H1 (cell line): ENCODE data around the gene HOXD11. TPM values are rescaled to one million over a fixed set of nuclear protein-coding genes. Genes with fewer than 3 reads are reported as not detected.

Source experiments
- BCL11A ChIP-seq, 2 experiments: IDR thresholded peaks; one replicate each; pipeline ENCODE4 v1.6.1; 2011; ENCODE audit warnings: low read depth in 2 of 2, low read length in 2 of 2, mild to moderate bottlenecking in 2 of 2
- CREB1 ChIP-seq: IDR thresholded peaks from 2 replicates; pipeline ENCODE4 v1.6.1; 2012; ENCODE audit warnings: inconsistent platforms
- FOSL1 ChIP-seq: IDR thresholded peaks from 2 replicates; pipeline ENCODE4 v1.6.1; 2011; ENCODE audit warnings: mild to moderate bottlenecking, low read depth, low read length, moderate library complexity; ENCODE audit not compliant: insufficient read depth
- KDM4A ChIP-seq: IDR thresholded peaks from one replicate; pipeline ENCODE4 v1.7.1; 2012; ENCODE audit warnings: low read depth, mild to moderate bottlenecking, moderate library complexity, low read length, inconsistent platforms; ENCODE audit not compliant: severe bottlenecking
- RNF2 ChIP-seq: fragments of 200-900, 300-1000 bp; sonication (generic); IDR thresholded peaks from 2 replicates; pipeline ENCODE4 v1.7.1; 2016; ENCODE audit warnings: borderline replicate concordance, low read depth, mild to moderate bottlenecking, antibody characterized with exemption, low read length; ENCODE audit not compliant: poor library complexity, severe bottlenecking; ENCODE audit errors: missing control alignments
- SP2 ChIP-seq: IDR thresholded peaks from 2 replicates; pipeline ENCODE4 v1.6.1; 2012; ENCODE audit warnings: mild to moderate bottlenecking, low read length, inconsistent platforms
- polyA plus RNA-seq, 7 experiments: library from polyadenylated mRNA; depleted of rRNA in 3 of 7; stranded (reverse) in 5 of 7; unstranded in 2 of 7; fragments of >200 nt in 5 of 7; fragments of 200-250 nt in 2 of 7; gene quantifications; 1 replicate in 5 of 7; 2 replicates in 1 of 7; 4 replicates in 1 of 7; pipeline versions ENCODE4 v1.2.1 to v1.2.3, GENCODE V29; 2011 to 2013; ENCODE audit warnings: missing spikeins in 2 of 7, mixed read lengths in 2 of 7
- total RNA-seq: library from RNA; stranded (reverse); fragmentation: NEBNext Ultra II Directional; extraction: Animal tissue kit (Norgen Biotek cat#: 25700); gene quantifications from 2 replicates; pipeline ENCODE4 v1.2.1, GENCODE V29; 2021
- TF ChIP-seq, protein P1 (sequence below), 3 experiments: IDR thresholded peaks; 1 replicate in 2 of 3; 2 replicates in 1 of 3; pipeline versions ENCODE4 v1.5.1 to v1.6.1; 2011; ENCODE audit warnings: low read length in 3 of 3, mild to moderate bottlenecking in 3 of 3, inconsistent platforms in 2 of 3, low read depth in 1 of 3, moderate library complexity in 1 of 3; ENCODE audit not compliant: insufficient read depth in 1 of 3; ENCODE audit errors: control extremely low read depth in 1 of 3

Gene HOXD11
- total and polyA plus RNA-seq, 2 of the 8 experiments (the other 6 are each of a cell fraction or from before 2014, with no cell fraction given): not detected

DNA sequence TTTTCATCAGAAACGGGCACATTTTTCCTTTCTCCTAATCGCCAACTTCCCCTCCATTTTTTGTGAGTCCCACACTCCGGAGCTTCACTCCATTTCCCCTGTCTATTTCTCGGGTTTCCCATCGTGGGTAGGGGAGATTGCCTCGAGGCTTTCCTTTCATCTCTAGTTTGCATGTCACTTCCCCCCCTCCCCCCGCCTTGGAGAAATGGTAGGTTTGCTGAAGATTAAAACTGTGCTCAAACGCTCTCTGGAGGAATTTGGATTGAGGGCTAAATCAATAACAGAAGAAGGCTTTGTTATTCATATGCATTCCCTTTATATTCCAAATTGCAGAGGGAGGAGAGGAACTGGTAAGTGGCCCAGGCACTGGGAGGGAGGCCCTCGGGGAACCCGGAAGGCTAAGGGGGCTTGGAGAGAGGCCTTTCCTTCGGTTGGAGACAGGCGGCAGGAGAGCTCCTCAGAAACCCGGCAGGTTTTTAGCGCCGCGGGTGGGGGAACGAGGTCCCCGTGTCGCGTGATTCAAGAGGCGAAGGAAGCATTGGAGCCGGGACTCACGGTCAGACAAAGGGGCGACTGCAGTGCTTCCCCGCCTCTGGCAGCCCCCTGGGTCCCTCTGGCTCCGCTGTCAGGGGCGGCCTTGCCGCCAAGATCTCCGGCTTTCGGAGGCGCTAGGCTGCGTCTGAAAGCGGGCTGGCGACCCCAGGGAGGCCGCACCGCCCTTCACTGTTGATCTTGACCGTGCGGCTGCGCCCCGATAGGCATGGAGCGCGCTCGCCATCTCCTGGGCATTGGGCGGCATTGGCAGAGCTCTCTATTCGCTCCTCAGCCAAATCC lies 9.9 kb upstream of the HOXD11 start (continued):
- TF ChIP-seq, protein P1, sequence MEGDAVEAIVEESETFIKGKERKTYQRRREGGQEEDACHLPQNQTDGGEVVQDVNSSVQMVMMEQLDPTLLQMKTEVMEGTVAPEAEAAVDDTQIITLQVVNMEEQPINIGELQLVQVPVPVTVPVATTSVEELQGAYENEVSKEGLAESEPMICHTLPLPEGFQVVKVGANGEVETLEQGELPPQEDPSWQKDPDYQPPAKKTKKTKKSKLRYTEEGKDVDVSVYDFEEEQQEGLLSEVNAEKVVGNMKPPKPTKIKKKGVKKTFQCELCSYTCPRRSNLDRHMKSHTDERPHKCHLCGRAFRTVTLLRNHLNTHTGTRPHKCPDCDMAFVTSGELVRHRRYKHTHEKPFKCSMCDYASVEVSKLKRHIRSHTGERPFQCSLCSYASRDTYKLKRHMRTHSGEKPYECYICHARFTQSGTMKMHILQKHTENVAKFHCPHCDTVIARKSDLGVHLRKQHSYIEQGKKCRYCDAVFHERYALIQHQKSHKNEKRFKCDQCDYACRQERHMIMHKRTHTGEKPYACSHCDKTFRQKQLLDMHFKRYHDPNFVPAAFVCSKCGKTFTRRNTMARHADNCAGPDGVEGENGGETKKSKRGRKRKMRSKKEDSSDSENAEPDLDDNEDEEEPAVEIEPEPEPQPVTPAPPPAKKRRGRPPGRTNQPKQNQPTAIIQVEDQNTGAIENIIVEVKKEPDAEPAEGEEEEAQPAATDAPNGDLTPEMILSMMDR (IDR thresholded peaks at IDR 0.05; ENCODE audit: control extremely low read depth in 1 of 3, insufficient read depth in 1 of 3, low read depth in 1 of 3, low read length in 3 of 3): peak in 2 of 3 experiments; percentile 89 to 90; a peak in 3 of 4 replicates
- TF ChIP-seq FOSL1: no peak
- TF ChIP-seq RNF2: peak; percentile 53
- TF ChIP-seq SP2: no peak
- no peak for TF ChIP-seq BCL11A (IDR thresholded peaks at IDR 0.05; ENCODE audit: low read depth in 2 of 2, low read length in 2 of 2)
- TF ChIP-seq KDM4A: peak; percentile 37
- TF ChIP-seq CREB1: no peak
